Activated naive CD4-positive, alpha-beta T cell treated with anti-CD3 and anti-CD28 coated beads for 36 hours (primary cell): ENCODE data around the gene TCF12. TPM values are rescaled to one million over a fixed set of nuclear protein-coding genes. Genes with fewer than 3 reads are reported as not detected.
"Not testable (repeated sequence)": the region's sequence is repeated elsewhere in the genome, so short reads cannot be mapped to it uniquely, and the experiment has no call there.

Experiments used
- CTCF ChIA-PET: fragments of 350-600 bp; sonication (Branson Sonifier 250); formaldehyde crosslinking; loops from one replicate; lab custom pipeline; 2021; ENCODE audit warnings: antibody characterized with exemption; lab: Charles Lee
- DNase-seq: peaks from one replicate; pipeline ENCODE4 v3.0.0-alpha.2; 2020
- H3K27ac Mint-ChIP-seq: one replicate; pipeline ENCODE4 v1.8.0; 2021; ENCODE audit warnings: mild to moderate bottlenecking, mixed read lengths
- H3K27me3 Mint-ChIP-seq: one replicate; pipeline ENCODE4 v1.8.0; 2021; ENCODE audit warnings: low read depth, mixed read lengths
- H3K36me3 Mint-ChIP-seq: one replicate; pipeline ENCODE4 v1.8.0; 2021; ENCODE audit warnings: low read depth, mixed read lengths
- H3K4me1 Mint-ChIP-seq: one replicate; pipeline ENCODE4 v1.8.0; 2021; ENCODE audit warnings: low read depth, mixed read lengths
- H3K4me3 Mint-ChIP-seq: one replicate; pipeline ENCODE4 v1.8.0; 2021; ENCODE audit warnings: mild to moderate bottlenecking, moderate library complexity, mixed read lengths
- H3K9me3 Mint-ChIP-seq: one replicate; pipeline ENCODE4 v1.8.0; 2021; ENCODE audit warnings: mixed read lengths
- intact Hi-C: fragments of 100-400 bp; cut with micrococcal nuclease; formaldehyde crosslinking; loops from one replicate; pipeline ENCODE4 v1.15.1; 2023
- total RNA-seq, 2 experiments: library from RNA; stranded (reverse); gene quantifications; one replicate each; pipeline ENCODE4 v1.2.3, GENCODE V29; 2021

The TCF12 gene
- total RNA-seq, 2 experiments from 2014 or later, result 65.7 to 70.7 TPM

GRCh38 chr15:57158589-57158988, 240.1 kb downstream of the TCF12 start:
- peaks cover 1% of the 10 kb centered on the region for H3K4me1 Mint-ChIP-seq
- CTCF ChIA-PET, result no interaction called here
- H3K9me3 Mint-ChIP-seq, result no peaks in the 10 kb centered on the region
- peaks cover 12% of the 10 kb centered on the region for H3K36me3 Mint-ChIP-seq
- intact Hi-C loops, result no loop called here
- no peak overlapping the region for H3K4me3 Mint-ChIP-seq
- no peaks in the 10 kb centered on the region for H3K27me3 Mint-ChIP-seq
- no peak overlapping the region for H3K27ac Mint-ChIP-seq
- DNase-seq, result no peak

DNA sequence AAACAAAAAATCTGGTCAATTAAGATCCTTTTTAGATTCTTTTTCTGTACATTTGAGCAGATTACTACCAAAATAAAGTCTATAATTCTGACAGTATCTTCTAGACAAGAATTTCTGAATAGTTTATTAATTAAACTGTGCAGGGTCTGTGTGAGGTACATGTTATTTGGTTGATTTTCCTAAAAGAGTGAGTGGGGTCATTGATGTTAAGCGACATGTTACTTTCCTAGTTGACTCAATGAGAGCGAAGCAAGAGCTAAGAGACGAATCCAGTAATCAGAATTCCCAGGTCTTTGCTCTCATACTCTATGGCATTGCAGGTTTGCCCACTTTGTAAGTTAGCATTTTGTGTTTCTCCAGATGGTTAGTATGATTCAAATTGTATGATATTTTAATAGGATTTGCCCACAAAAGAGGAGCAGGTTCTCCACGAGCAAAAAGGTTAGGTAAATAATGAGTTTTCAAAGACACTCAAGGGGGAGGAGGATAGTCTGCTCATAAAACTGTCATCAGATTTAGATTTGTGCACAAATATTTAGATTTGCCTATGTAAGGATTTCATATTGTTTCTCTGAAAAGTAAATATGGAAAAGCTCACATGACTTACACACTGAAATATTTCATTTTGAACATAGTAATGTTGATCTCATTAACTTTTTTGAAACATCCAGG, 240.7 kb downstream of the TCF12 start:
- CTCF ChIA-PET, result no interaction called here
- H3K27me3 Mint-ChIP-seq, result no peaks in the 10 kb centered on the region
- H3K27ac Mint-ChIP-seq, result no peak overlapping the region
- H3K36me3 Mint-ChIP-seq, result peaks cover 8% of the 10 kb centered on the region
- H3K9me3 Mint-ChIP-seq, result no peaks in the 10 kb centered on the region
- intact Hi-C loops, result no loop called here
- H3K4me3 Mint-ChIP-seq, result no peak overlapping the region
- no peak for DNase-seq
- H3K4me1 Mint-ChIP-seq, result no peaks in the 10 kb centered on the region

DNA sequence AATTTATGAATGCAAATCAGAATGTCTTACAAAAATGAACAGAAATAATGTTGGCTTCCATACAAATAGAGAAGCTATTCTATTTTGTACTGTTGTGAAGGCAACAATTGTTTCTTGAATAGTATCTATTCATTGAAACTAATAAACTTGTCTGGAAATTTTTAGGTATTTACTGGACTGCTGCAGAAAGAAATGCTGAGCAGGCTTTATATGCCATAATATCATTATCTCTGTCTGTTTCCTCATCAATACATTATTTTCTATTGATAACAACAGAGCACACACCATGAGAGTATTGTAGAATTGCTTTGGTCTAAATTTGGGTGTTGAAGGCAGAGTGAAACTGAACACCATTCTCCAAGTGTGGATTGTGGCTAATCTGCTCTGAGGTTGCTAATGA, 241.3 kb downstream of the TCF12 start:
- Mint-ChIP-seq H3K9me3 (no peaks in the 10 kb centered on the region), H3K27me3 (no peaks in the 10 kb centered on the region), H3K4me1 (no peaks in the 10 kb centered on the region), H3K27ac (no peak overlapping the region), H3K4me3 (no peak overlapping the region), H3K36me3 (peaks cover 5% of the 10 kb centered on the region)
- no peak for DNase-seq
- intact Hi-C loops, result no loop called here
- CTCF ChIA-PET, result no interaction called here

- DNase-seq, result no peak
- H3K27ac Mint-ChIP-seq, result no peak overlapping the region
- H3K4me1 Mint-ChIP-seq, result no peaks in the 10 kb centered on the region
- CTCF ChIA-PET, result no interaction called here
- H3K27me3 Mint-ChIP-seq, result no peaks in the 10 kb centered on the region
- intact Hi-C loops, result no loop called here
- H3K9me3 Mint-ChIP-seq, result no peaks in the 10 kb centered on the region
- no peak overlapping the region for H3K4me3 Mint-ChIP-seq
- peaks cover 5% of the 10 kb centered on the region for H3K36me3 Mint-ChIP-seq
Observed at GRCh38 chr15:57160823-57161560, 242.5 kb downstream of the TCF12 start.

GRCh38 chr15:57164251-57164650, 245.8 kb downstream of the TCF12 start:
- H3K9me3 Mint-ChIP-seq, H3K4me1 Mint-ChIP-seq, H3K4me3 Mint-ChIP-seq, DNase-seq, intact Hi-C loops, CTCF ChIA-PET, H3K36me3 Mint-ChIP-seq, H3K27me3 Mint-ChIP-seq: not testable (repeated sequence)
- H3K27ac Mint-ChIP-seq, result peak overlapping the region; percentile 41

DNA sequence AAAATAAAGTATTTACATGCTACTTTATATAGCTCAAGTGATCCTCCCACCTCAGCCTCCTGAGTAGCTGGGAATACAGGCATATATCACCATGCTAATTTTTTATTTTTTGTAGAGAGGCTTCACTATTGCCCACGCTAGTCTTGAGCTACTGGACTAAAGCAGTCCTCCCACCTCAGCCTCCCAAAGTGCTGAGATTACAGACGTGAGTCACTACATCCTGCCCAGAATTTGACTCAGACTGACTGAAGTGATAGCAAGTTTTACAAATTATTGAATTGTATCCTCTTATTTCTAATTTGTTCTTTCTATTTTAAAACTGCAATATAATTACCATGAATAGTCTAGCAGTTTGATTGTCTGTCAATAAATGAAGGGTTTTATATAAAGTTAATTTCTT, 247.5 kb downstream of the TCF12 start:
- Mint-ChIP-seq H3K27ac (no peak overlapping the region), H3K36me3 (peaks cover 7% of the 10 kb centered on the region), H3K9me3 (no peaks in the 10 kb centered on the region), H3K27me3 (no peaks in the 10 kb centered on the region), H3K4me1 (no peaks in the 10 kb centered on the region), H3K4me3 (no peak overlapping the region)
- CTCF ChIA-PET, result interaction anchor here (0.9 kb wide), 1 partner anchor 140 kb away, joined by 3 read pairs; no protein-coding TSS in a partner anchor
- peak; percentile 20 for DNase-seq
- intact Hi-C loops, result no loop called here

GRCh38 chr15:57167821-57168395, 249.5 kb downstream of the TCF12 start:
- intact Hi-C loops, result no loop called here
- H3K36me3 Mint-ChIP-seq, result peaks cover 10% of the 10 kb centered on the region
- no peak overlapping the region for H3K4me3 Mint-ChIP-seq
- H3K4me1 Mint-ChIP-seq, result no peaks in the 10 kb centered on the region
- CTCF ChIA-PET, result no interaction called here
- no peak overlapping the region for H3K27ac Mint-ChIP-seq
- DNase-seq, result no peak
- H3K27me3 Mint-ChIP-seq, result no peaks in the 10 kb centered on the region
- H3K9me3 Mint-ChIP-seq, result no peaks in the 10 kb centered on the region

GRCh38 chr15:57169643-57170042, 251.2 kb downstream of the TCF12 start:
- H3K4me1 Mint-ChIP-seq, result no peaks in the 10 kb centered on the region
- intact Hi-C loops, result no loop called here
- no peak for DNase-seq
- no peak overlapping the region for H3K4me3 Mint-ChIP-seq
- peaks cover 13% of the 10 kb centered on the region for H3K36me3 Mint-ChIP-seq
- CTCF ChIA-PET, result no interaction called here
- no peaks in the 10 kb centered on the region for H3K27me3 Mint-ChIP-seq
- H3K9me3 Mint-ChIP-seq, result no peaks in the 10 kb centered on the region
- H3K27ac Mint-ChIP-seq, result no peak overlapping the region

DNA sequence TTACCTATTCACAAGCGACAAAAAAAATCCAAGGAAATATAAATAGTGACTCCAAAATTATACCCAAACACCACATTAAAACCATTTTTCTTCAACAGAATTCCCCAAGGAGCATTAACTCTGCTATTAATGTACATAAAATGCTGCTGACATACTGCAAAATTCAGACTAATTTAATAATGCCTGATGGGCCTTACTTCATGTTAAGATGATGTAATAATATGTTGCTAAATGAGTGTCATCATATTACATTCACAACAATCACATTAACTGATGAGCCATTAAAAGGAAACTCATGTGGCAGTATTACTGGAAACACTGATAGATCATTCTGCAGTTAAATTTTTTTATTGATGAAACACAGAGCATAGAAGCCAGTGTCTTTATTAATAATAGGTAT, 253.0 kb downstream of the TCF12 start:
- no peak for DNase-seq
- H3K36me3 Mint-ChIP-seq, result peaks cover 14% of the 10 kb centered on the region
- H3K9me3 Mint-ChIP-seq, result no peaks in the 10 kb centered on the region
- CTCF ChIA-PET, result no interaction called here
- H3K27me3 Mint-ChIP-seq, result no peaks in the 10 kb centered on the region
- H3K27ac Mint-ChIP-seq, result no peak overlapping the region
- no peak overlapping the region for H3K4me3 Mint-ChIP-seq
- intact Hi-C loops, result no loop called here
- no peaks in the 10 kb centered on the region for H3K4me1 Mint-ChIP-seq

GRCh38 chr15:57172925-57173324, 254.5 kb downstream of the TCF12 start:
- intact Hi-C loops, result no loop called here
- Mint-ChIP-seq H3K4me3 (no peak overlapping the region), H3K4me1 (no peaks in the 10 kb centered on the region), H3K36me3 (peaks cover 18% of the 10 kb centered on the region), H3K27me3 (no peaks in the 10 kb centered on the region), H3K9me3 (no peaks in the 10 kb centered on the region), H3K27ac (no peak overlapping the region)
- CTCF ChIA-PET, result interaction anchor here (0.7 kb wide), 1 partner anchor 700 kb away, joined by 3 read pairs; no protein-coding TSS in a partner anchor
- DNase-seq, result no peak

GRCh38 chr15:57183041-57183440, 264.6 kb downstream of the TCF12 start:
- H3K9me3 Mint-ChIP-seq, result no peaks in the 10 kb centered on the region
- intact Hi-C loops, result no loop called here
- H3K4me3 Mint-ChIP-seq, result no peak overlapping the region
- H3K27ac Mint-ChIP-seq, result no peak overlapping the region
- H3K27me3 Mint-ChIP-seq, result no peaks in the 10 kb centered on the region
- no peaks in the 10 kb centered on the region for H3K4me1 Mint-ChIP-seq
- peaks cover 23% of the 10 kb centered on the region for H3K36me3 Mint-ChIP-seq
- CTCF ChIA-PET, result no interaction called here
- DNase-seq, result no peak

- no peak overlapping the region for H3K4me3 Mint-ChIP-seq
- H3K27me3 Mint-ChIP-seq, result no peaks in the 10 kb centered on the region
- CTCF ChIA-PET, result no interaction called here
- no peaks in the 10 kb centered on the region for H3K9me3 Mint-ChIP-seq
- DNase-seq, result no peak
- intact Hi-C loops, result no loop called here
- no peak overlapping the region for H3K27ac Mint-ChIP-seq
- peaks cover 23% of the 10 kb centered on the region for H3K36me3 Mint-ChIP-seq
- no peaks in the 10 kb centered on the region for H3K4me1 Mint-ChIP-seq
Observed at GRCh38 chr15:57183614-57184344, 265.3 kb downstream of the TCF12 start.
